NCI-H1417 (cell line): ENCODE results near the gene NF2.

ENCODE experiments used
- DNase-seq, 3 experiments: peaks; one replicate each; lab custom pipeline; 2025; lab: John Stamatoyannopoulos, UW

NF2 gene

GRCh38 chr22:29665486-29665885, 62.1 kb downstream of the NF2 start:
- DNase-seq = no peak

- DNase-seq = no peak
Measured at GRCh38 chr22:29668673-29669072, 65.2 kb downstream of the NF2 start.

DNA sequence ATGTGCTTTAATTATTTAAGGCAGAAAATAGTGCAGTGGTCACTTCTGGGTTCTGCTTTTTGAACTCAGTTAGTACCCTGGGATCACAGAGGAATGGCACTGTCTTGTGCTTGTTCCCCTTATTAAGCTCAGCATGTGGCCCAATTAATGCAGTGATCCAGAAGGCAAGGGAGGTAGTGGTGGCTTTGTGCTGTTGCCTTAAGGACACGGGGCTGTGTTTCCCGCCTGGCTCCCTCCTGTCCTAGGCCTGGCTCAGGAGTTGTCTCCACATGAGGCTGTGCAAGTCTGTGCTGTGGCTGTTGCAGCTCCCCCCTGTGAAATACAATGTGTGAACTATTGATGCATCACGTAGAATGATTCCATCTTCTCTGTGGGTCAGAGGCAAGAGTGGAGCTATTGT, 67.2 kb downstream of the NF2 start:
- DNase-seq = peak in 2 of 3 experiments; percentile 57 to 86

DNA sequence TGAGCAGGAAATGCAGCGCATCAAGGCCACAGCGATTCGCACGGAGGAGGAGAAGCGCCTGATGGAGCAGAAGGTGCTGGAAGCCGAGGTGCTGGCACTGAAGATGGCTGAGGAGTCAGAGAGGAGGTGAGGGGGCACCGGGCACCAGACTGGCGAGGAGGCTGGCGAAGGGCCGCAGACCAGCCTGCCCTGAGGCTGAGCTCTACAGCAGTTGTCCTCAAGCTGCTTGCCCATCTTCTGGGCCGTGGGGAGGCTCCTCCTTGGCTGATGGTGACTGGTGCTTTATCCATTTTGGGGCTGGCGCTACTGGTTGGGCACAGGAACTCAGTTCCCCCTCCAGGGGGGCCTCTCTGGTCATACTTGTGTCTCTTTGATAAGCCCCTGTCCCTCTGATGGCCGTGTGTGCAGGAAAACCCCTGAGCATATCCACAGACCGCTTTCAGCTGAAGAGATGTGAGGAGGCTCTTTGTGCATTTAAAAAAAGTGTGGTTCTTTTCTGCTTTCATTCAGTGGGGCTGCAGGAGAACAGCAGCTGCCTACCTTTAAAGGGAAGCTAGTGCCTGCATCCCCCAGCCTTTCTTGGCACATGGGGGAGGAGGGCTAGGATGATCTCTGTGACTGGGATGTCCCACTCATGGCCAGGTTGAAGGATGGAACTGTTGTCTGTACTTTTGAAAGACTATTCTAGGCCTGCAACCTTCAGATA, 70.1 kb downstream of the NF2 start:
- no peak for DNase-seq

DNA sequence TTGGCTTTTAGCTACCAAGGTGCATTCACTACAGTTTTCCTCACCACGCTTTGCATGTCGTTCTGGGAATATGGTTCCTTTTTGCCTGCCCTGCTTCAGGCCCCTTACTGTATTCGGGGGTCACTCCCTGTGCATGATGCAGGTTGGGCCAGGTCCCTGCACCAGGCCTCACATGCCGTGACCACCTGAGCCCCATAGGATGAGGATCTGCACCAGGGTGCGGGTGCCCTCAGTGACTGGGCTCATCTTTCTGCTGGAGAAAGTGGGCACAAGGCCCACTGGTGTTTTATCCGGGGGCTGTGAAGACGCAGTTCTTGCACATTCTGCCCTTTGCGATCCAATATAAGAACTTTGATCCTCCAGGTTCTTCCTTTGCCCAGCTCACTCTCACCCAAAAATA, 70.7 kb downstream of the NF2 start:
- DNase-seq = no peak

DNA sequence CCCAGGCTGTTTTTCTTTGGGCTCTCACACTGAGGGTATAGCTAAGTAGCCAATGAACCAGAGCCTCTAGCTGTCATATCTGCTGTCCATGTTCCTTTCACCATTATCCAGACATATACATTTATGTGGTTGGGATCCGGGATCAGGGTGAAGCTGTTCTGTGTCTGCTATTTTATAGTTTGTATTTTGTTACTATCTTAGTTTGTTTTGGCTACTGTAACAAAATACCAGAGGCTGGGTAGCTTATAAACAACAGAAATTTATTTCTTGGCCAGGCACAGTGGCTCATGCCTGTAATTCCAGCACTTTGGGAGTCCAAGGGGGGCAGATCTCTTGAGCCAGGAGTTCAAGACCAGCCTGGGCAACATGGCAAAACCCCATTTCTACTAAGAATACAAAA, 75.9 kb downstream of the NF2 start:
- no peak for DNase-seq

DNA sequence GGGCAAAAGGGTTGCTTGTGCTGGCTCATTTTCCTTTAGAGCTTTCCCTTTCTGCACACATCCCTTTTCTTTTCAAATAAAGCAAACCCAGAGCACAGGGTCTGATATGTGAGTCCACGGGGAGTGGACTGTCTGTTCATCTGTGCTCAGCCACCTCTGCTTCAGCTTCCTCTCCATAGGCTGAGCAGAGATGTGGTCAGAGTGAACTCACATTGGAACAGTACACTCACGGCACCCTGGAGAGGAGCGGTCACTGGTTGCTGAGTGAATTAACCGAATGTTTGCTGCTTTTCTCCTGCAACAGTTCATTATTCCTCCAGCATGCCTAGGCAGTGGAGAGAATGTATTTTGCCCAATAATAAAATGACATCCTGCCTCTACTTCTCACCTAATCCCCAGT, 80.1 kb downstream of the NF2 start:
- no peak for DNase-seq

DNA sequence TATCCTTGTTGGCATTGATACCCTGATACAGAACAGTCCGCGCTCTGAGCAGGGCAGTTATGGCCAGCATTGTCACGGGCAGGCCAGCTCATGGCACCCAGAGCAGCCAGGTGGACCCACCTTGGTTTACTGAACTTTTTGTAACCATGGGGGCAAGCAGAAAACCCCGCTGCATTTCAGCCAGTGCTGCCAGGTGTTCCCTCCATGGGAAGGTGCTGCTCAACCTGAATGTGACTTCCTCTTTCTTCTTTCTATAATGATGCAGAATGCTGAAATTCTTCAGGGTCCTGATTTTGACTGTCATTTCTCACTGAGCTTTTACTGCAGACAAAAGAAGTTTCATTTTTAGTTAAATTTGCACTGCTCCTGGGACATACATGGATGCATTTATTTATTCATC, 80.8 kb downstream of the NF2 start:
- DNase-seq = no peak

GRCh38 chr22:29689206-29689879, 85.9 kb downstream of the NF2 start:
- peak in 1 of 3 experiments; percentile 33 for DNase-seq

DNA sequence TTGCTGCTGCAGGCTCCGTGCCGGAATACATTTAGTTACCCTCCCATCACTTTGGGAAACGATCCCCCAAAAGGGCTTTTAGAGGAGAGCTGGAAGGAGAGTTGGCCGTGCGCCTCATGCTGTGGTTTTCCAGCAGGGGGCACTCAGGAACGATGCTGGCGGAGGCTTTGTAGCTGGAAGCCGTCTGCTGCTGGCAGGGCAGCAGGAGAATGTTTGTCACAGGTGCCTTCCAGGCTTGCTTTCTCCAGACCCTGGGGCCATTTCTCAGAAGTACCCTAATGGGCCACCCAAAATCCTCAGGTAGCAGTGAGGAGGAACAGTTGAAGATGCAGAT, 86.4 kb downstream of the NF2 start:
- peak; percentile 40 to 68 (median 42) for DNase-seq

DNA sequence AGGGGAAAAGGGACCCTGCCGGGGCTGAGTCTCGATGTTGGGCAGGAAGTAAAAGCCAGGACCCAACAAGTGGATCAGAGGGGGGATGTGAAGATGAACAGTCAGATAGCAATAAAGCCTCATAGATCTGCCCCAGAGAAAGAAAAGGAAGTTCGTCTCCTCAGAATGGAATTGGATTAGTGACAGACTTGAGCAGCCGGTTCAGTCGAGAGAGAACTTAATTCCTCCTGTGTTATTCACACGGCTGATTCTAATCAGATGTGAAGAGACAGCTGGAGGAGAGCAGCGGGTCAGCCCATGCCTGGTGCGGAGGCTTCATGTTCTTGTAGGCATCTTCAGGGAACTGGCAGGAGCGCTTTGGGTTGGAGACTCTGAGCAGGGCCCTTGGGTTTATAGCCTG, 87.0 kb downstream of the NF2 start:
- DNase-seq = no peak

GRCh38 chr22:29691636-29692326, 88.3 kb downstream of the NF2 start:
- DNase-seq = peak in 2 of 3 experiments; percentile 85 to 96

- DNase-seq = no peak
Measured at GRCh38 chr22:29692327-29692640, 88.9 kb downstream of the NF2 start.

- no peak for DNase-seq
Measured at GRCh38 chr22:29693161-29693560, 89.7 kb downstream of the NF2 start.

DNA sequence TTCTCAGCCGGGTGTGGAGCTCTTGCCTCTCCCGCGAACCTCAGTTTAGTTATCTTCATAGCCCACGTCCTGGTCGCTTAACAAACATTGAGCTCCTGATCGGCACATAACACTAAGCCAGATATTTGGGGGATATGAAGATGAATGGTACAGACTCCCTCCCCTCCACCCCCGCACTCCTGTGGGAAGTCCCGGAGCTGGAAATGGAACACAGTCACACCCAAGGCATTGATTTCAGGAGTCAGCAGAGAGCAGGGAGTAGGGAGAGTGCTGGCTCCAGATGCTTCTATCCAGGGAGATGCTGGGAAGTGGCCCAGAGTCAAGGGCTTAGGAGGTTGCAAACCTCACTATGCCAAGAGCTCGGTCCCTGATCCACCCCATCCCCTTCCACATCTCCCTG, 90.2 kb downstream of the NF2 start:
- DNase-seq = no peak

DNA sequence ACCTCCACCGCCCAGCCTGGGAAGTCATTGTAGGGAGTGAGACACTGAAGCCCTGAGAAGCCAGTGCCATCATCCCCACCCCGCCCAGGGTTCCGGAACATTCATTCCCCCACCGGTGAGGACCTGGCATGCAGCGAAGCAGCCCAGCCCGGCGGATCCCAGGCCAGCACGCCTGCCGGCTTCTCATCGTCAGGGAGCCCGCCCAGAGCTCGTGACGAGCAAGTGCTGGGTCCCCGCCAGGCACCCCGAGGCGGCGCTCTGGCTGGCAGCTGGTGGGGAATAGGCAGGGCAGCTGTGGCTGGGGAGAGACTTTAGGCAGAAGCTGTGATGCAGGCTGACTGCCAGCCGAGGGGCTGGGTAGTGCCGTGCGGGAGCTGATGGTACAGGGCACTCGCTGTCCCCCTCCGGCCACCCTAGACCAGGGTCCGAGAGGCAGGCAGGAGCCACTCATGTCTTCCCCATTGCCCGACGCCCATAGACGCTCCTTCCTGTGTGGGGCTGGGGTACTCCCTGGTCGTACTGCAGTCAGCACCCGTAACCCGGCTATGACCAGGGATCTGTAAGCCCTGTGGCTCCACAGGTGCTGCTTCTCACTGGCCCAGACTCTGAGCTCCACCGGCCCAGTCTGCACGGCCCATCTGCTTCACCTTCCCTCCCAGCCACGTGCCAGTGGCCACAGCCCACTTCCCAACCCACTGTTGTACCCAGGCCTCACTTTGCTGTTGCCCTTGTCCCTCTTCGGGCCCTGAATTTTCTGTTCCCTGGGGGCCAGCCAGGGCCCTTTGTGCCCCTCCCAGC, 91.9 kb downstream of the NF2 start:
- no peak for DNase-seq

- DNase-seq = peak in 1 of 3 experiments; percentile 16
Measured at GRCh38 chr22:29697853-29698598, 94.6 kb downstream of the NF2 start.

DNA sequence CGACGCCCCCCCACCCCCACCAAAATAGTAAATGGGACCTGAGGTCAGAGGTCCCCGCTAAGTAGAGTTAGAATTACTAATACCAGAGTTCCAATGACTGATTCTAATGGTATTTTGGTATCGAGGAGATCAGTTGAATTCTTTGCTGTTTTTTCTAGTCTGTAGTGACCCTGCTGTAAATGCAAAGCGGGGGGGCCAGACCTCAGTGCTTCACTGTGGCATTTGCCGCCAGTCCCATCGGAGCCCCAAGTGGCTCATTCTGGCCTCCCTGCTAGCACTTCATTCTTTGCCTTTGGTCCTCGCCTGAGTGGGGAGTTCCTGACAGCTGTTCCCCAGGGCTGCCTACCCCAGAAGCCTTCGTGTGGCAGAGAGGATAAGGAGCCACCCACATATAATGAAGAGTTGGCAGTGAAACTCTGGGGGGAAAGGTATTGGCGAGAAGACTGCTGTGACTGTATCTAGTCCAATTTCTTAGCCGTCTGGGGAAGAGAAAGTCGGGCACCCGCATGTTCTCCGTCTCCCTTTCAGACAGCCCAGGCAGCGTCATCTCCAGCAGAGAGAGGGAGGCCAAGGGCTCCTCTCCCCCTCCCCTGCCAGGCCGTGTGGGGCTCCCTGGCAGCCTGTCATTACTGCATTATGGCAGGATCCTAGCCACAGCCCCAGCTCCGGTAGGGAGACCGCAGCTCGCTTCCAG, 96.9 kb downstream of the NF2 start:
- peak in 1 of 3 experiments; percentile 74 for DNase-seq

DNA sequence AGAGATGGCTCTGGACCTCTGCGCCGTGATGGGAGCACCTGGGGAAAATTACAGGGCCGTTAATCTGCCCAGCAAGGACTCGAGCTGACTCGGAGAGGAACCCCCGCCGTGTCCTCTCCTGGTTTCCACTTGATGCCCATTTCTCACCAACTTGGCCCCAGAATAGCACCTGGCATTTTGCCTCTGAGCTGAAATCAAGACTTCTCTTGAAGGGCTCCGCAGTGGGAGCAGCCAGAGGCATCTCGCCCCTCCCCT, 97.4 kb downstream of the NF2 start:
- peak; percentile 37 to 94 (median 81) for DNase-seq

DNA sequence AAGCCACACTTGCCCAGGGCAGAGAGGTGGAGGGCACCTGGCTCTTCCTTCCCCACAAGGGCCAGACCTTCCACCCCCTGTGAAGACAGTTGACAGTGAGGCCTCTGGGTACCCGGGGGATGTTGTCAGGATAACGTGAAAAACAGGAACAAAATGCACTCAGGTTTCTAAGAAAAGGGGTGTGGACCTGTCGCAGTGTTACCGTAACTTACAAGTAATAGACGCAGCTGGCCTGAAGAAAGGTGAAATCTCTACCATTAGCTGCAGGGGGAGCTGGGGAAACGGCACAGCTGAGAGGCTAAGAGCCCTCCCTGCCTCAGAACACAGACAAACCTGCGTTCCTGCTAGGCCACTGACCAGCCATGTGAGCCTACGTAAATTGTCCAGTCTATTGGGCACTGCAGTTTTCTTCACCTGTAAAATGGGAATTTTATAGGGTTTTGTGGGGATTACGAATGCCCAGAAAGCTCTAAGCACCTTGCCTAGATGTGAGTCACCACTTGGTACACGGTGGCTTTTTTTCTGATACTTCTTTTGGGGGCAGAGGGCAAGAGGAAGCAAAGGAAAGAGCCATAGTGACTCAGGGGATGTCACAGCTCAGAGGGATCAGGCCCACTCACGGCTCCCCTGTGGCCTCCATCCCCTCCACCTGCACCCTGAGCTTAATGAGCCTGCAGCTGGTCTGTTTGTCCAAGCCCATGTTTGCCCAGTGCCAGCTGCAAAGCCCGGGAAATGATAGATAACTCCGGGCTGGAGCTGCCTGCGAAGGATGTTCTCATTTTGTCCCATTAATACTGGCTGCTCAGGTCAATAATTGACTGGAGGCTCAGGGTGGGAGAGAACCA, 97.9 kb downstream of the NF2 start:
- peak; percentile 37 to 90 (median 78) for DNase-seq
